Stimulated activated CD4-positive, alpha-beta T cell treated with anti-CD3 and anti-CD28 coated beads, Interleukin-1b, Interleukin-23, amount 100 ng/mL, for 1 hour (primary cell): ENCODE data around the gene DSCAML1.
"Not testable (repeated sequence)": the region's sequence is repeated elsewhere in the genome, so short reads cannot be mapped to it uniquely, and the experiment has no call there.

Experiments used
- DNase-seq, 2 donors: peaks; one replicate each; pipeline ENCODE4 v3.0.0-alpha.2; 2020; ENCODE audit warnings: low read depth in 2 of 2

DSCAML1 gene

GRCh38 chr11:117411736-117412135, 385.3 kb downstream of the DSCAML1 start:
- DNase-seq, result no peak

GRCh38 chr11:117410861-117411710, 385.9 kb downstream of the DSCAML1 start:
- DNase-seq, result no peak

GRCh38 chr11:117410238-117410637, 386.8 kb downstream of the DSCAML1 start:
- DNase-seq, result no peak

- no peak for DNase-seq
These were observed 387.5 kb downstream of the DSCAML1 start for GRCh38 chr11:117409511-117409910.

- DNase-seq, result no peak
These were observed 388.7 kb downstream of the DSCAML1 start for GRCh38 chr11:117408356-117408755.

- no peak for DNase-seq
These were observed 390.0 kb downstream of the DSCAML1 start for GRCh38 chr11:117407016-117407415.

GRCh38 chr11:117405898-117406297, 391.1 kb downstream of the DSCAML1 start:
- not testable (repeated sequence) for DNase-seq

- not testable (repeated sequence) for DNase-seq
These were observed 397.7 kb downstream of the DSCAML1 start for GRCh38 chr11:117399100-117399840.

- not testable (repeated sequence) for DNase-seq
These were observed 398.4 kb downstream of the DSCAML1 start for GRCh38 chr11:117398618-117399017.

GRCh38 chr11:117396970-117397369, 400.0 kb downstream of the DSCAML1 start:
- no peak for DNase-seq

GRCh38 chr11:117395476-117395875, 401.5 kb downstream of the DSCAML1 start:
- no peak for DNase-seq

GRCh38 chr11:117394221-117394925, 402.6 kb downstream of the DSCAML1 start:
- DNase-seq, result no peak

- no peak for DNase-seq
These were observed 404.0 kb downstream of the DSCAML1 start for GRCh38 chr11:117392979-117393378.

GRCh38 chr11:117392001-117392690, 404.9 kb downstream of the DSCAML1 start:
- DNase-seq, result no peak

GRCh38 chr11:117391181-117391580, 405.8 kb downstream of the DSCAML1 start:
- no peak for DNase-seq

- no peak for DNase-seq
These were observed 406.3 kb downstream of the DSCAML1 start for GRCh38 chr11:117390743-117391142.

GRCh38 chr11:117387992-117388755, 408.8 kb downstream of the DSCAML1 start:
- DNase-seq, result no peak

GRCh38 chr11:117385906-117386305, 411.1 kb downstream of the DSCAML1 start:
- no peak for DNase-seq

- no peak for DNase-seq
These were observed 411.5 kb downstream of the DSCAML1 start for GRCh38 chr11:117385471-117385870.

GRCh38 chr11:117384045-117384444, 413.0 kb downstream of the DSCAML1 start:
- DNase-seq, result no peak

GRCh38 chr11:117382746-117383145, 414.3 kb downstream of the DSCAML1 start:
- DNase-seq, result no peak
